OCI-LY7 (cell line): ENCODE measurements around the gene SYT2. TPM values are rescaled to one million over a fixed set of nuclear protein-coding genes. Genes with fewer than 3 reads are reported as not detected.

ENCODE experiments used
- BruUV-seq: library from RNA; stranded (reverse); fragments of 400-500 nt; replicated peaks from 2 replicates; lab custom pipeline; 2021; lab: Mats Ljungman, UMichigan
- CTCF ChIA-PET: fragments of 300-600 bp; sonication (Branson Sonifier 250); formaldehyde crosslinking; loops from one replicate; lab custom pipeline; 2022; ENCODE audit warnings: antibody characterized with exemption; ENCODE audit not compliant: unreplicated experiment; lab: Charles Lee
- POLR2A ChIA-PET: fragments of 300-600 bp; sonication (Branson Sonifier 250); formaldehyde crosslinking; loops from one replicate; lab custom pipeline; 2022; ENCODE audit warnings: antibody characterized with exemption; lab: Charles Lee
- DNase-seq: peaks from one replicate; pipeline ENCODE4 v3.0.0-alpha.2; 2015; ENCODE audit warnings: low spot score
- H2AFZ ChIP-seq: fragments of 200-600 bp; sonication (generic), shearing (Covaris generic); 2 replicates; pipeline ENCODE4 v1.6.1; 2014; ENCODE audit warnings: mild to moderate bottlenecking, antibody characterized with exemption, low read length, moderate library complexity
- H3K27ac ChIP-seq: fragments of 200-600 bp; sonication (generic); 2 replicates; pipeline ENCODE4 v1.5.1; 2014; ENCODE audit warnings: mixed run types, low read depth, mild to moderate bottlenecking, moderate library complexity, low read length, inconsistent platforms; ENCODE audit not compliant: poor library complexity, severe bottlenecking
- H3K36me3 ChIP-seq: fragments of 200-600 bp; sonication (generic); 2 replicates; pipeline ENCODE4 v1.6.1; 2014; ENCODE audit warnings: mild to moderate bottlenecking, antibody characterized with exemption, low read length, moderate library complexity, mixed read lengths; ENCODE audit not compliant: insufficient read depth
- H3K4me1 ChIP-seq: fragments of 200-600 bp; sonication (generic); 2 replicates; pipeline ENCODE4 v1.5.1; 2014; ENCODE audit warnings: mild to moderate bottlenecking, low read length; ENCODE audit not compliant: insufficient read depth, poor library complexity, severe bottlenecking
- H3K4me2 ChIP-seq: fragments of 200-600 bp; sonication (generic); 2 replicates; pipeline ENCODE4 v1.6.1; 2014; ENCODE audit warnings: mild to moderate bottlenecking, low read length
- H3K4me3 ChIP-seq: fragments of 200-600 bp; sonication (generic); 2 replicates; pipeline ENCODE4 v1.5.1; 2014; ENCODE audit warnings: mild to moderate bottlenecking, low read depth, low read length; ENCODE audit not compliant: poor library complexity, severe bottlenecking
- H3K79me2 ChIP-seq: fragments of 200-600 bp; sonication (generic); 2 replicates; pipeline ENCODE4 v1.6.1; 2016; ENCODE audit warnings: low read depth, mild to moderate bottlenecking, low read length, moderate library complexity, mixed read lengths; ENCODE audit not compliant: insufficient read depth
- H3K9me2 ChIP-seq: fragments of 200-600 bp; sonication (generic); 2 replicates; pipeline ENCODE4 v1.6.1; 2016; ENCODE audit warnings: mild to moderate bottlenecking, low read length, mixed read lengths; ENCODE audit not compliant: insufficient read depth
- H3K9me3 ChIP-seq: fragments of 200-600 bp; sonication (generic); 2 replicates; pipeline ENCODE4 v1.6.1; 2014; ENCODE audit warnings: mild to moderate bottlenecking, mixed run types, low read length, mixed read lengths
- H4K20me1 ChIP-seq: fragments of 200-600 bp; sonication (generic); 2 replicates; pipeline ENCODE4 v1.6.1; 2014; ENCODE audit warnings: mild to moderate bottlenecking, antibody characterized with exemption, low read length, moderate library complexity, mixed read lengths; ENCODE audit not compliant: insufficient read depth
- EZH2phosphoT487 ChIP-seq: fragments of 200-600 bp; sonication (generic); IDR thresholded peaks from 2 replicates; pipeline ENCODE4 v1.6.1; 2018; ENCODE audit warnings: low read depth, borderline replicate concordance, mild to moderate bottlenecking, mixed run types, antibody characterized with exemption, low read length, moderate library complexity, mixed read lengths
- intact Hi-C: fragments of 100-400 bp; cut with micrococcal nuclease; formaldehyde crosslinking; loops from one replicate; pipeline ENCODE4 v1.10.0; 2022; ENCODE audit not compliant: unreplicated experiment
- total RNA-seq, 2 experiments: library from RNA; depleted of rRNA in 1 of 2; stranded (reverse); fragments of >200 nt in 1 of 2; shearing (Covaris generic) in 1 of 2; gene quantifications; 2 replicates each; pipeline ENCODE4 v1.2.3, GENCODE V29; 2014 to 2022
- TF ChIP-seq, protein P1 (sequence below): fragments of 200-600 bp; sonication (generic); conservative IDR thresholded peaks from 2 replicates; pipeline ENCODE4 v1.5.1; 2014; ENCODE audit warnings: mild to moderate bottlenecking, antibody characterized with exemption, low read length, moderate library complexity, mixed read lengths

SYT2 gene
- total RNA-seq, 2 experiments from 2014 or later = not detected

DNA sequence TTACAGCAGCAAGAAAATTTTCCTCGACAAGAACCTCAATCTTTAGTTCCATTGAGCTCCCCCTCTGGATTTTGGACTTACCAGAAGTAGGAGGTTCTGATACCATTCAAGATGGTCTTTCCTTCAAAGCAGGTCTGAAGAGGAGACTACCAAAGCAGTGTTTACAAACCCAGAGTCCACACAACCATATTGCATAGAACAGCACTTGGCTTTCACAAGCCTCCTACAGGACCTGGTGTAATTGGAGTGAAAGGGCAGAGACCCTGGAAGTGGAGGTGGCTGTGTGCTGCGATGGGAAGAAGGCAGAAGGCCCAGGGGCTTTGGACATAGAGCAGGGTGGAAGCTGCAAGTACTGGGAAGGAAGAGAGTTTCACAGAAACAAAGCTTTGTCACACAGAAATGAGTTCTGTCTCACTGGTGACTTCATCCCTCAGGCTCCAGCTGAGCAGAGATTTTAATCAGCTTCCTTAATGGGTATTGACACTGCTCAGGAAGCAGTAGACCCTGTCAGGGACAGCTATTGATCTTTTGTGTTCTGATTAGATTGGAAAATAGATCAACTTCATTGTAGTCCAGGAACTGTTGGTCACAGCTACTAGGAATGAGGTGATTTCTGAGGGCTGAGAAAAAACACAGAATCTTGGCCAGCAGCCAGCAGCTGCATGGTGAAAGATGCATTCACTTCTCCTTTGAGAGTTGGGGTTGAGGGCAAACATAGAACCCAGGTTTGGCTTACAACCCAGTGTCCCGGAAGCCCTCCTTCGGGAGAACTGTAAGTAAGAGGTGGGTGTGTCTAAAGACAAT lies 124.0 kb downstream of the SYT2 start:
- Histone ChIP-seq H3K27ac (no peak overlapping the region), H3K4me3 (no peak overlapping the region), H3K79me2 (no peaks in the 10 kb centered on the region), H3K4me1 (peaks cover 10% of the 10 kb centered on the region), H2AFZ (no peak overlapping the region), H3K9me2 (no peaks in the 10 kb centered on the region), H4K20me1 (no peaks in the 10 kb centered on the region), H3K9me3 (no peaks in the 10 kb centered on the region), H3K4me2 (no peak overlapping the region), H3K36me3 (no peaks in the 10 kb centered on the region)
- DNase-seq = peak; percentile 21
- TF ChIP-seq EZH2phosphoT487 = no peak
- TF ChIP-seq, protein P1, sequence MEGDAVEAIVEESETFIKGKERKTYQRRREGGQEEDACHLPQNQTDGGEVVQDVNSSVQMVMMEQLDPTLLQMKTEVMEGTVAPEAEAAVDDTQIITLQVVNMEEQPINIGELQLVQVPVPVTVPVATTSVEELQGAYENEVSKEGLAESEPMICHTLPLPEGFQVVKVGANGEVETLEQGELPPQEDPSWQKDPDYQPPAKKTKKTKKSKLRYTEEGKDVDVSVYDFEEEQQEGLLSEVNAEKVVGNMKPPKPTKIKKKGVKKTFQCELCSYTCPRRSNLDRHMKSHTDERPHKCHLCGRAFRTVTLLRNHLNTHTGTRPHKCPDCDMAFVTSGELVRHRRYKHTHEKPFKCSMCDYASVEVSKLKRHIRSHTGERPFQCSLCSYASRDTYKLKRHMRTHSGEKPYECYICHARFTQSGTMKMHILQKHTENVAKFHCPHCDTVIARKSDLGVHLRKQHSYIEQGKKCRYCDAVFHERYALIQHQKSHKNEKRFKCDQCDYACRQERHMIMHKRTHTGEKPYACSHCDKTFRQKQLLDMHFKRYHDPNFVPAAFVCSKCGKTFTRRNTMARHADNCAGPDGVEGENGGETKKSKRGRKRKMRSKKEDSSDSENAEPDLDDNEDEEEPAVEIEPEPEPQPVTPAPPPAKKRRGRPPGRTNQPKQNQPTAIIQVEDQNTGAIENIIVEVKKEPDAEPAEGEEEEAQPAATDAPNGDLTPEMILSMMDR = no peak
- BruUV-seq = no TSS peak
- ChIA-PET CTCF (no interaction called here), POLR2A (interaction anchor here (1.0 kb wide), 1 partner anchor 11 kb away, joined by 3 read pairs; no protein-coding TSS in a partner anchor)
- intact Hi-C loops = no loop called here

GRCh38 chr1:202585590-202585933 lies 124.7 kb downstream of the SYT2 start:
- ChIA-PET CTCF (no interaction called here), POLR2A (interaction anchor here (1.0 kb wide), 1 partner anchor 10 kb away, joined by 3 read pairs; no protein-coding TSS in a partner anchor)
- no peak overlapping the region for H3K4me3 ChIP-seq
- no peaks in the 10 kb centered on the region for H3K36me3 ChIP-seq
- no peak overlapping the region for H3K4me2 ChIP-seq
- no peaks in the 10 kb centered on the region for H3K9me3 ChIP-seq
- H3K4me1 ChIP-seq = peaks cover 10% of the 10 kb centered on the region
- DNase-seq = no peak
- H3K79me2 ChIP-seq = no peaks in the 10 kb centered on the region
- H4K20me1 ChIP-seq = no peaks in the 10 kb centered on the region
- H3K27ac ChIP-seq = no peak overlapping the region
- H3K9me2 ChIP-seq = no peaks in the 10 kb centered on the region
- intact Hi-C loops = no loop called here
- H2AFZ ChIP-seq = no peak overlapping the region
- TF ChIP-seq, protein P1 = no peak
- TF ChIP-seq EZH2phosphoT487 = no peak
- BruUV-seq = no TSS peak
